ENCODE results near the gene ATF4.
"Not testable (repeated sequence)": the region's sequence is repeated elsewhere in the genome, so short reads cannot be mapped to it uniquely, and the experiment has no call there.

Gene ATF4

DNA sequence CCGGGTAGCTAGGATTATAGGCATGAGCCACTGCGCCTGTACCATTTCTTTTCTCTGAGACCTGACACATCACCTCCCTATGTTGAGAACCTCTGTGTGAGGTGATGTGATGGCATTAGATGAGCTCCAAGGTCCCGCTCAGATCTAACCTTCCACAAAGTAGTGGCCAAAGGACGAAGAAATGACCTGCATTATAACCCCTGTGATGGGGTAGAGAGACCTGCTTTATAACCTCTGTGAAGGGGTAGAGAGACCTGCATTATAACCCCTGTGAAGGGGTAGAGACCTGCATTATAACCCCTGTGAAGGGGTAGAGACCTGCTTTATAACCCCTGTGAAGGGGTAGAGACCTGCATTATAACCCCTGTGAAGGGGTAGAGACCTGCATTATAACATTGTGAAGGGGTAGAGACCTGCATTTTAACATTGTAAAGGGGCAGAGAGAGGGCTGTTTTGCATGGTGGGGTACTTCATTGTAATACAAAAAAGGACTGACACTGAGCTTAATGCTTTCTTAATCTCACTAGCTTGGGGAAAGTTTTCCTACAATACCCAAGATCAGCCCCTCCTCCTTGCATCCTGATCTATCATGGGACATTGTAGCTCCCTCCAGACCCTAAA lies 9.7 kb upstream of the ATF4 start:
- no peak for DNase-seq (ENCODE audit: low read depth in 3 of 3)

- no peak for DNase-seq (ENCODE audit: low read depth in 3 of 3)
These were observed 9.1 kb upstream of the ATF4 start for GRCh38 chr22:39511226-39511625.

GRCh38 chr22:39512026-39512425 lies 8.3 kb upstream of the ATF4 start:
- no peak for DNase-seq (ENCODE audit: low read depth in 3 of 3)

DNA sequence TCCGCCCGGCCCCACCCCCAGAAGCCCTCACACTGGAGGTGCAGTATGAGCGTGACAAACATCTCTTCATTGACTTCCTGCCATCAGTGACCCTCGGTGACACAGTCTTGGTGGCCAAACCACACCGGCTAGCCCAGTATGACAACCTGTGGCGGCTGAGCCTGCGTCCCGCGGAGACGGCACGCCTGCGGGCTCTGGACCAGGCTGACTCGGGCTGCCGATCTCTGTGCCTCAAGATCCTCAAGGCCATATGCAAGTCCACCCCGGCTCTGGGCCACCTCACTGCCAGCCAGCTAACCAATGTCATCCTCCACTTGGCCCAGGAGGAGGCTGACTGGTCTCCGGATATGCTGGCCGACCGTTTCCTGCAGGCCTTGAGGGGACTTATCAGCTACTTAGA lies 6.6 kb upstream of the ATF4 start:
- no peak for DNase-seq (ENCODE audit: low read depth in 3 of 3)

- DNase-seq (ENCODE audit: low read depth in 3 of 3): no peak
These were observed 5.9 kb upstream of the ATF4 start for GRCh38 chr22:39514373-39514973.

- no peak for DNase-seq (ENCODE audit: low read depth in 3 of 3)
These were observed 4.9 kb upstream of the ATF4 start for GRCh38 chr22:39515266-39516050.

- no peak for DNase-seq (ENCODE audit: low read depth in 3 of 3)
These were observed 2.9 kb upstream of the ATF4 start for GRCh38 chr22:39517470-39517869.

GRCh38 chr22:39518144-39518786 lies 2.1 kb upstream of the ATF4 start:
- DNase-seq (ENCODE audit: low read depth in 3 of 3): no peak

GRCh38 chr22:39518996-39519680 lies 1.2 kb upstream of the ATF4 start:
- DNase-seq (ENCODE audit: low read depth in 3 of 3): no peak

- peak in 2 of 3 experiments; percentile 85 to 93 for DNase-seq (ENCODE audit: low read depth in 3 of 3)
These were observed 609 bp upstream of the ATF4 start for GRCh38 chr22:39519681-39520225.

DNA sequence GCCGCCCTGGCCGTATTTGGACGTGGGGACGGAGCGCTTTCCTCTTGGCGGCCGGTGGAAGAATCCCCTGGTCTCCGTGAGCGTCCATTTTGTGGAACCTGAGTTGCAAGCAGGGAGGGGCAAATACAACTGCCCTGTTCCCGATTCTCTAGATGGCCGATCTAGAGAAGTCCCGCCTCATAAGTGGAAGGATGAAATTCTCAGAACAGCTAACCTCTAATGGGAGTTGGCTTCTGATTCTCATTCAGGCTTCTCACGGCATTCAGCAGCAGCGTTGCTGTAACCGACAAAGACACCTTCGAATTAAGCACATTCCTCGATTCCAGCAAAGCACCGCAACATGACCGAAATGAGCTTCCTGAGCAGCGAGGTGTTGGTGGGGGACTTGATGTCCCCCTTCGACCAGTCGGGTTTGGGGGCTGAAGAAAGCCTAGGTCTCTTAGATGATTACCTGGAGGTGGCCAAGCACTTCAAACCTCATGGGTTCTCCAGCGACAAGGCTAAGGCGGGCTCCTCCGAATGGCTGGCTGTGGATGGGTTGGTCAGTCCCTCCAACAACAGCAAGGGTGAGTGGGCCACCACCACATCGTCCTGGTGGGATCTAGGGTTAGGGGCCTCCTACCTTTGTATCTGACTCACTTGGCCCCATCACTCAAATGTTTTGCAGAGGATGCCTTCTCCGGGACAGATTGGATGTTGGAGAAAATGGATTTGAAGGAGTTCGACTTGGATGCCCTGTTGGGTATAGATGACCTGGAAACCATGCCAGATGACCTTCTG lies 934 bp downstream of the ATF4 start:
- DNase-seq (ENCODE audit: low read depth in 3 of 3): not testable (repeated sequence)

GRCh38 chr22:39522091-39522490 lies 1.7 kb downstream of the ATF4 start:
- DNase-seq (ENCODE audit: low read depth in 3 of 3): not testable (repeated sequence)

- no peak for DNase-seq (ENCODE audit: low read depth in 3 of 3)
These were observed 2.4 kb downstream of the ATF4 start for GRCh38 chr22:39522567-39523300.

DNA sequence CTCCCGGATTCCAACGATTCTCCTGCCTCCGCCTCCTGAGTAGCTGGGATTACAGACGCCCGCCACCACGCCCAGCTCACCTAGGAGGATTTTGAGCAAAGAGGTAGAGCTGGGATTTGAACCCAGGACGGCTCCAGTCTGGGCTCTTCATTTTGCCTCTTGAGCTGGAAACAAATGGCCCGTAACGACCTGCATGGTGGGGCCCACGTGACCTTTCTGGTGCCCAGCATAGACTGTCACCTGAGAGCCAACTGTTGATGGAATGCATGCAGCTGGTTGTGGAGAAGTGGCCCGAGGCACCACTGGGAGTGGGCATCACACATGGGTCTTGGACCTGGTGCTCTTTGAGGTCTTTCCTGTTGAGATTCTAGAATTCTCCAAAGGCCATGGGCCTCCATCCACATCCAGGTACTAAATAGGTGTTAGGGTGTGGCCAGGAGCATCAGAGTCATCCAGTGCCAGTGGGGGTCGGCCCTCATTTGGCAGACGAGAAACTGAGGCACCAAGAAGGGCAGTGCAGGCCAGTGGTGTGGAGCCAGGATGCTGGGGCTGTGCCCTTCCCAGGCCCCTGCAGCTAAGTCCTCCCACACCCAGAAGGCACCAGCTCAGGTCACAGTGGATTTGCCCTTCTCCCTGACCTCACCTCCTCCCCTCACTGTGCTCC lies 3.9 kb downstream of the ATF4 start:
- no peak for DNase-seq (ENCODE audit: low read depth in 3 of 3)

GRCh38 chr22:39524753-39525657 lies 4.6 kb downstream of the ATF4 start:
- DNase-seq (ENCODE audit: low read depth in 3 of 3): no peak

DNA sequence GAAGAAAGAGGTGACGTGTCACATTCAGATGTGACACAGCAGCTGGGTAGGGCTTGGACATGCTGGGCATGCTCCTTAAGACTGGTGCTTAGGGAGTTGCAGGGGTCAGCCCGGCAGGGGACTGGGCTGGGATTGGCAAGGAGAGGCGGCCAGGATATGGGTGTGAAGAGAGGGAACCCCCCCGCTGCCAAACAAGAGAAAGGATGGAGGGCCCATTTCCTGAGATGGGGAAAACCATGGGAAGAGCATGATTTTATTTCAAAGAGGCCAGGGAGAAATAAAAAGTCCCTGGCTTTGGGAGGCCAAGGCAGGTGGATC lies 5.3 kb downstream of the ATF4 start:
- DNase-seq (ENCODE audit: low read depth in 3 of 3): no peak

DNA sequence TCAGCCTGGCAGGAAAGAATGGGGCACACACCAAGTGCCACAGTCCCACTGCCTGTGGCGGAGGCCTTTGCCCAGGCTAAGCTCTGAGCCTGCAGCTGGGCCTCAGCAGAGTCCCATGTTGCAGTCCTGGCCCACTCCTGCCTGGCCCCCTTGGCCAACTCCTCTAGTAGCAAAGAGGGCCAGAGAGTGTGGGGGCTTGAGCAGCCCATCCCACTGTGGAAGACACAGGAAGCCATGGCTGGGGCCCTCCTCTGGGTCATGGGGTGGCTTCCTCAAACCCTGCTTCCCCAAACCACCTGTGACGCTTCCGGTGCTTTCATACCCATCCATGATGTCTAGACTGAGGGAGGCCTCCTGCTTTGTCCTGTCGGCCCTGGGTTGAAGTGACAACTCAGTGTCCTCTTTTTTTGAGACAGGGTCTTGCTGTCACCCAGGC lies 6.4 kb downstream of the ATF4 start:
- DNase-seq (ENCODE audit: low read depth in 3 of 3): no peak

DNA sequence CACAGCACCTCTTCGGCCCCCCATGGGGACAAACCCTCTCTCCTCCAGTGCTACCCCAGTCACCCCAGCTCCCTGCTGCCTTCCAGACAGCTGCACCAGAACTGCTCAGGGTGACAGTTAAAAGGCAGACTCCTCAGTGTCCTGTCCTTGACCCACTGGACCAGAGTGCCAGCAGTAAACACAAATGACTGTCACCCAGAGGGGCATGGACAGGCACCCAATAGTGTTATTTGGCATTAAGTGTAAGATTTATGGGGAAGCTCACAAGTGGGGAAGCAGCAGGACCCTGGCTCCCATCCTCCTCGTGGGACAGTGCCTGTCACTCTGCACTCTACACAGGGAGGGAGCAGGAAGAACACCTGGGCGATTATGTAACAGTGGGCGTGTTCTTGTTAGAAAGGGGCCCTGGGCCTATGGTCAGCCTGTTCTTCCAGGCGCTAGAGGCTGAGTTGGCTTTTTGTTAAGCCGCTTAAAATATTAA lies 7.2 kb downstream of the ATF4 start:
- no peak for DNase-seq (ENCODE audit: low read depth in 3 of 3)

Data from stimulated activated CD4-positive, alpha-beta T cell treated with anti-CD3 and anti-CD28 coated beads, TNF-alpha, amount 100 ng/mL, for 4 hours (primary cell).